ENCODE results near the gene B3GNT9.

DNA sequence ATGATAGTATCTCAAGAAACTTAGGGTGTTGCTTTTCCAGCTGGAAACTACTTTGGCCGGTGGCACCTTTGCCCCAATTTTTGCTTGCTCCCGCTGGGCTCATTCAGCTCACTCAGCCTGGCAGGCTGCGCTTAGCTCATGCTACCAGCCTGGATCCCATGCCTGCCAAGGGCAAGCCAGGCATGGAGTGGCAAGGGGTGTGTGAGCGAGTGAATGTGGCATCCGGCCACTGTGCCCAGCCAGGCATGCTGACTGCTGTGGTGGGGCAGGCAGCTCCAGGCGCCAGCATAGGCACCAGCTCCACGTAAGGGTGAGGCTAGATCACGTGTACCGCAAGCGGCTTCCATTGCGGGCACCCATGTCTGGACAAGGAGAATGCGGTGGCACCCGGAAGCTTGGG lies 9.4 kb downstream of the B3GNT9 start:
- TF ChIP-seq NFRKB (IDR thresholded peaks at IDR 0.05) = no peak
- TF ChIP-seq BHLHE40 (IDR thresholded peaks at IDR 0.05; ENCODE audit: borderline replicate concordance) = no peak
- no peak for TF ChIP-seq PKNOX1 (IDR thresholded peaks at IDR 0.05)
- TF ChIP-seq FOXK2 (IDR thresholded peaks at IDR 0.05) = no peak
